ENCODE results near the gene CLCN7.

CLCN7 gene

GRCh38 chr16:1431497-1432270 lies 43.1 kb downstream of the CLCN7 start:
- no peak for DNase-seq (ENCODE audit: low read depth in 4 of 4, low spot score in 1 of 4)

- DNase-seq (ENCODE audit: low read depth in 4 of 4, low spot score in 1 of 4): no peak
Observed at GRCh38 chr16:1430759-1431496, 43.9 kb downstream of the CLCN7 start, which contains the start of gene PERCC1. TSS of gene PERCC1 (plus strand) at chr16:1431078. CDS start at chr16:1432594, 1,516 bp downstream.

- no peak for DNase-seq (ENCODE audit: low read depth in 4 of 4, low spot score in 1 of 4)
Observed at GRCh38 chr16:1430214-1430758, 44.5 kb downstream of the CLCN7 start.

- DNase-seq (ENCODE audit: low read depth in 4 of 4, low spot score in 1 of 4): no peak
Observed at GRCh38 chr16:1429631-1430030, 45.2 kb downstream of the CLCN7 start.

GRCh38 chr16:1429012-1429411 lies 45.8 kb downstream of the CLCN7 start:
- DNase-seq (ENCODE audit: low read depth in 4 of 4, low spot score in 1 of 4): no peak

GRCh38 chr16:1428511-1428910 lies 46.3 kb downstream of the CLCN7 start:
- peak in 1 of 4 experiments; percentile 40 for DNase-seq (ENCODE audit: low read depth in 4 of 4, low spot score in 1 of 4)

GRCh38 chr16:1427473-1428461 lies 47.1 kb downstream of the CLCN7 start:
- no peak for DNase-seq (ENCODE audit: low read depth in 4 of 4, low spot score in 1 of 4)

- no peak for DNase-seq (ENCODE audit: low read depth in 4 of 4, low spot score in 1 of 4)
Observed at GRCh38 chr16:1426734-1427471, 47.9 kb downstream of the CLCN7 start.

GRCh38 chr16:1425616-1426370 lies 49.0 kb downstream of the CLCN7 start:
- DNase-seq (ENCODE audit: low read depth in 4 of 4, low spot score in 1 of 4): no peak

GRCh38 chr16:1424028-1424427 lies 50.8 kb downstream of the CLCN7 start:
- DNase-seq (ENCODE audit: low read depth in 4 of 4, low spot score in 1 of 4): no peak

- no peak for DNase-seq (ENCODE audit: low read depth in 4 of 4, low spot score in 1 of 4)
Observed at GRCh38 chr16:1422076-1422475, 52.8 kb downstream of the CLCN7 start.

GRCh38 chr16:1420111-1420539 lies 54.7 kb downstream of the CLCN7 start:
- no peak for DNase-seq (ENCODE audit: low read depth in 4 of 4, low spot score in 1 of 4)

GRCh38 chr16:1416521-1416941 lies 58.3 kb downstream of the CLCN7 start:
- no peak for DNase-seq (ENCODE audit: low read depth in 4 of 4, low spot score in 1 of 4)

GRCh38 chr16:1414532-1415260 lies 60.1 kb downstream of the CLCN7 start, which contains the start of gene UNKL:
TSS of gene UNKL (minus strand) at chr16:1414704. CDS start at chr16:1414691, 13 bp downstream.
- DNase-seq (ENCODE audit: low read depth in 4 of 4, low spot score in 1 of 4): peak; percentile 45 to 81 (median 66)

- DNase-seq (ENCODE audit: low read depth in 4 of 4, low spot score in 1 of 4): peak in 2 of 4 experiments; percentile 39 to 50
Observed at GRCh38 chr16:1413684-1414531, 60.9 kb downstream of the CLCN7 start.

GRCh38 chr16:1412847-1413246 lies 62.0 kb downstream of the CLCN7 start:
- no peak for DNase-seq (ENCODE audit: low read depth in 4 of 4, low spot score in 1 of 4)

GRCh38 chr16:1408171-1408837 lies 66.5 kb downstream of the CLCN7 start:
- DNase-seq (ENCODE audit: low read depth in 4 of 4, low spot score in 1 of 4): peak; percentile 91 to 95 (median 94)
